KMS-11 (cell line): Measurements from ENCODE around the gene SNX30.

ENCODE experiments used
- H2AFZ ChIP-seq: fragments of 200-600 bp; sonication (generic); 2 replicates; pipeline ENCODE4 v1.6.1; 2016; ENCODE audit warnings: antibody characterized with exemption, mixed run types, low read depth
- H3K27ac ChIP-seq: fragments of 200-600 bp; sonication (generic); 2 replicates; pipeline ENCODE4 v1.6.1; 2016; ENCODE audit warnings: mild to moderate bottlenecking, mixed run types
- H3K27me3 ChIP-seq: fragments of 200-600 bp; sonication (generic); 2 replicates; pipeline ENCODE4 v1.6.1; 2017; ENCODE audit warnings: mild to moderate bottlenecking, low read depth, mixed run types, moderate library complexity; ENCODE audit not compliant: insufficient read depth
- H3K36me3 ChIP-seq: fragments of 200-600 bp; sonication (generic); 2 replicates; pipeline ENCODE4 v1.6.1; 2017; ENCODE audit warnings: mild to moderate bottlenecking, mixed run types; ENCODE audit not compliant: insufficient read depth
- H3K4me1 ChIP-seq: fragments of 200-600 bp; sonication (generic); 2 replicates; pipeline ENCODE4 v1.6.1; 2016; ENCODE audit warnings: mild to moderate bottlenecking, low read depth, mixed run types; ENCODE audit not compliant: poor library complexity, severe bottlenecking
- H3K4me2 ChIP-seq: fragments of 200-600 bp; sonication (generic); 2 replicates; pipeline ENCODE4 v1.7.0; 2016; ENCODE audit warnings: mild to moderate bottlenecking, mixed run types
- H3K4me3 ChIP-seq: fragments of 200-600 bp; sonication (generic); IDR thresholded peaks from 2 replicates; pipeline ENCODE4 v1.6.1; 2017; ENCODE audit warnings: low read depth, low read length, mixed read lengths; ENCODE audit not compliant: insufficient read depth
- H3K79me2 ChIP-seq: fragments of 200-600 bp; sonication (generic); 2 replicates; pipeline ENCODE4 v1.6.1; 2016; ENCODE audit warnings: low read depth, mixed run types; ENCODE audit not compliant: insufficient read depth
- H3K9ac ChIP-seq: fragments of 200-600 bp; sonication (generic); 2 replicates; pipeline ENCODE4 v1.6.1; 2016; ENCODE audit warnings: mild to moderate bottlenecking, mixed run types
- H4K20me1 ChIP-seq: fragments of 200-600 bp; sonication (generic); 2 replicates; pipeline ENCODE4 v1.6.1; 2016; ENCODE audit warnings: mild to moderate bottlenecking, mixed run types; ENCODE audit not compliant: insufficient read depth
- CTCF ChIP-seq: fragments of 200-600 bp; sonication (generic); conservative IDR thresholded peaks from 2 replicates; pipeline ENCODE4 v1.6.1; 2017; ENCODE audit warnings: low read depth, mild to moderate bottlenecking, antibody characterized with exemption, low read length, moderate library complexity, mixed read lengths

The SNX30 gene

GRCh38 chr9:112880650-112881049 is 130.1 kb downstream of the SNX30 start:
- Histone ChIP-seq H2AFZ (no peak overlapping the region), H3K27me3 (no peaks in the 10 kb centered on the region), H3K36me3 (no peaks in the 10 kb centered on the region), H3K4me3 (no peak overlapping the region), H3K27ac (no peak overlapping the region), H3K4me1 (no peaks in the 10 kb centered on the region), H3K9ac (no peak overlapping the region), H3K4me2 (no peak overlapping the region), H4K20me1 (no peaks in the 10 kb centered on the region), H3K79me2 (no peaks in the 10 kb centered on the region)
- TF ChIP-seq CTCF: no peak

- Histone ChIP-seq H3K4me1 (no peaks in the 10 kb centered on the region), H3K4me3 (no peak overlapping the region), H3K4me2 (no peak overlapping the region), H3K79me2 (no peaks in the 10 kb centered on the region), H4K20me1 (no peaks in the 10 kb centered on the region), H3K9ac (no peak overlapping the region), H3K27me3 (no peaks in the 10 kb centered on the region), H3K27ac (no peak overlapping the region), H2AFZ (no peak overlapping the region), H3K36me3 (no peaks in the 10 kb centered on the region)
- TF ChIP-seq CTCF: no peak
These were observed 130.8 kb downstream of the SNX30 start for GRCh38 chr9:112881331-112881730.

GRCh38 chr9:112884101-112884500 is 133.5 kb downstream of the SNX30 start:
- H2AFZ ChIP-seq: no peak overlapping the region
- H3K79me2 ChIP-seq: no peaks in the 10 kb centered on the region
- no peaks in the 10 kb centered on the region for H3K4me1 ChIP-seq
- H3K9ac ChIP-seq: no peak overlapping the region
- no peak overlapping the region for H3K4me2 ChIP-seq
- H3K4me3 ChIP-seq: no peak overlapping the region
- H3K27ac ChIP-seq: no peak overlapping the region
- no peaks in the 10 kb centered on the region for H3K27me3 ChIP-seq
- H4K20me1 ChIP-seq: no peaks in the 10 kb centered on the region
- no peak for TF ChIP-seq CTCF
- no peaks in the 10 kb centered on the region for H3K36me3 ChIP-seq

- no peaks in the 10 kb centered on the region for H3K36me3 ChIP-seq
These were observed 134.2 kb downstream of the SNX30 start for GRCh38 chr9:112884721-112885120.

More at GRCh38 chr9:112884721-112885120, 134.2 kb downstream of the SNX30 start:
- H4K20me1 ChIP-seq: no peaks in the 10 kb centered on the region
- no peak overlapping the region for H2AFZ ChIP-seq
- no peak overlapping the region for H3K4me3 ChIP-seq
- no peaks in the 10 kb centered on the region for H3K27me3 ChIP-seq
- no peak overlapping the region for H3K27ac ChIP-seq
- H3K4me1 ChIP-seq: no peaks in the 10 kb centered on the region
- H3K4me2 ChIP-seq: no peak overlapping the region
- H3K9ac ChIP-seq: no peak overlapping the region
- TF ChIP-seq CTCF: no peak
- H3K79me2 ChIP-seq: no peaks in the 10 kb centered on the region
